Stimulated activated CD8-positive, alpha-beta memory T cell treated with anti-CD3 and anti-CD28 coated beads, Interleukin-4, amount 100 ng/mL, for 4 hours (primary cell): ENCODE results near the gene NPLOC4.
"Not testable (repeated sequence)": the region's sequence is repeated elsewhere in the genome, so short reads cannot be mapped to it uniquely, and the experiment has no call there.

ENCODE experiments used
- DNase-seq, 2 donors: peaks; one replicate each; pipeline ENCODE4 v3.0.0-alpha.2; 2020; ENCODE audit warnings: low read depth in 2 of 2, low spot score in 1 of 2

The NPLOC4 gene

DNA sequence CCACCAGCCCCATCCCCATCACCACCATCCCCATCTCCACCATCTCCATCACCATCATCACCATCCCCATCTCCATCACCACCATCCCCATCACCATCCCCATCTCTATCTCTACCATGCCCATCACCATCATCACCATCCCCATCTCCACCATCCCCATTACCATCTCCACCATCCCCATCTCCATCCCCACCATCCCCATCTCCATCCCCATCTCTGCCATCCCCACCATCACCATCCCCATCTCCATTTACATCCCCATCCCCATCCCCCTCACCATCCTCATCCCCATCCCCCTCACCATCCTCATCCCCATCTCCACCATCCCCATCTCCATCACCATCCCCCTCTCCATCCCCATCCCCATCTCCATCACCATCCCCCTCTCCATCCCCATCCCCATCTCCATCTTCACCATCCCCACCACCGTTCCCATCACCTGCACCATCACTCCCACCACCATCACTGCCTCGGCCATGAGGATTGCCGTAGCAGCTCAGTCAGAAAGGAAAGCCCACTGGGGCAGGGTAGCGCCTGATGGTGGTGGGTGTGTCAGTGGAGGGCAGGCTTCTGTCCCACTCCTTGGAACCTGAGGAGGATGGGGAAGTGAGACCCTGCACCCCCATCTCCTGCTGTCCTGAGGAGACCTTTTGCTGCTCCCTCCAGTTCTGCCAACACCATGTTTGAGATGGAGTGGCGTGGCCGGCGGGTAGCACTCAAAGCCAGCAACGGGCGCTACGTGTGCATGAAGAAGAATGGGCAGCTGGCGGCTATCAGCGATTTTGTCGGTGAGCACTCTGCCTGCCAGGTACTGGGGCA, 101.2 kb downstream of the NPLOC4 start:
- no peak for DNase-seq

GRCh38 chr17:81535007-81535328, 101.9 kb downstream of the NPLOC4 start:
- DNase-seq: no peak

- DNase-seq: no peak
Observed at GRCh38 chr17:81534157-81535006, 102.5 kb downstream of the NPLOC4 start.

- no peak for DNase-seq
Observed at GRCh38 chr17:81533339-81534141, 103.4 kb downstream of the NPLOC4 start.

- no peak for DNase-seq
Observed at GRCh38 chr17:81532490-81533287, 104.2 kb downstream of the NPLOC4 start.

DNA sequence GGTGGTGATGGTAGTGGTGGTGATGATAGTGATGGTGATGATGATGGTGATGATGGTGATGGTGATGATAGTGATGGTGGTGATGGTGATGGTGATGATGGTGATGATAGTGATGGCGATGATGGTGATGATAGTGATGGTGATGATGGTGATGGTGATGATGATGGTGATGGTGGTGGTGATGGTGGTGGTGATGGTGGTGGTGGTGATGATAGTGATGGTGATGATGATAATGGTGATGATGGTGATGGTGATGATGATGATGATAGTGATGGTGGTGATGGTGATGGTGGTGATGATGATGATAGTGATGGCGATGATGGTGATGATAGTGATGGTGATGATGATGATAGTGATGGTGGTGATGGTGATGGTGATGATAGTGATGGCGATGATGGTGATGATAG, 104.9 kb downstream of the NPLOC4 start:
- not testable (repeated sequence) for DNase-seq

DNA sequence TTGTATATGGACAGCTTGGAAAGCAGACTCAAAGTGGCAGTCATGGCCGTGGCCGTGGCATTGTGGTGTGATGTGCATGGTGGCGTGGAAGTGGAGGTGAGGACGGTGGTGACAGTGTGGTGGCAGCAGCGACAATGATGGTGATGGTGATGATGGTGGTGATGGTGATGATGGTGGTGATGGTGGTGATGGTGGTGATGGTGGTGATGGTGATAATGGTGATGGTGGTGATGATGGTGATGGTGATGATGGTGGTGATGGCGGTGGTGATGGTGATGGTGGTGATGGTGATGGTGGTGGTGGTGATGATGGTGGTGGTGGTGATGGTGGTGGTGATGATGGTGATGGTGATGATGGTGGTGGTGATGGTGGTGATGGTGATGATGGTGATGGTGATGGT, 105.9 kb downstream of the NPLOC4 start:
- DNase-seq: not testable (repeated sequence)

- no peak for DNase-seq
Observed at GRCh38 chr17:81529437-81529803, 107.5 kb downstream of the NPLOC4 start.

DNA sequence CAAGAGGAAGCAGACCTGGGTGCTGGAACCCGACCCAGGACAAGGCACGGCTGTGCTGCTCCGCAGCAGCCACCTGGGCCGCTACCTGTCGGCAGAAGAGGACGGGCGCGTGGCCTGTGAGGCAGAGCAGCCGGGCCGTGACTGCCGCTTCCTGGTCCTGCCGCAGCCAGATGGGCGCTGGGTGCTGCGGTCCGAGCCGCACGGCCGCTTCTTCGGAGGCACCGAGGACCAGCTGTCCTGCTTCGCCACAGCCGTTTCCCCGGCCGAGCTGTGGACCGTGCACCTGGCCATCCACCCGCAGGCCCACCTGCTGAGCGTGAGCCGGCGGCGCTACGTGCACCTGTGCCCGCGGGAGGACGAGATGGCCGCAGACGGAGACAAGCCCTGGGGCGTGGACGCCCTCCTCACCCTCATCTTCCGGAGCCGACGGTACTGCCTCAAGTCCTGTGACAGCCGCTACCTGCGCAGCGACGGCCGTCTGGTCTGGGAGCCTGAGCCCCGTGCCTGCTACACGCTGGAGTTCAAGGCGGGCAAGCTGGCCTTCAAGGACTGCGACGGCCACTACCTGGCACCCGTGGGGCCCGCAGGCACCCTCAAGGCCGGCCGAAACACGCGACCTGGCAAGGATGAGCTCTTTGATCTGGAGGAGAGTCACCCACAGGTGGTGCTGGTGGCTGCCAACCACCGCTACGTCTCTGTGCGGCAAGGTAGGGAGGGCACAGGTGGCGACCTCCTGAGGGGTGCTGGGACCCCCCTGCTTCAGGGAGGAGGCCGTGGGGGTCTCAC, 108.1 kb downstream of the NPLOC4 start:
- no peak for DNase-seq

DNA sequence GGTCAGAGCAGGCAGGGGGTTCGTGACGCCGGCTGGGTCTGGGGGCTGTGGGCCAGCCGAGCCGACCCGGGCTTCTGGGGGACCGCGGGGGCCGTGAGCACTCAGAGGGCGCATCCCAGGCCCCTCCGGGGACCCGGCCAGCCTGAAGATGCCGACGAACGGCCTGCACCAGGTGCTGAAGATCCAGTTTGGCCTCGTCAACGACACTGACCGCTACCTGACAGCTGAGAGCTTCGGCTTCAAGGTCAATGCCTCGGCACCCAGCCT, 108.6 kb downstream of the NPLOC4 start:
- DNase-seq: no peak

GRCh38 chr17:81527591-81528383, 109.1 kb downstream of the NPLOC4 start, which contains the start of gene FSCN2:
Gene FSCN2, plus strand, starts transcription at chr17:81528377. Its CDS starts 155 bp downstream, at chr17:81528532.
- no peak for DNase-seq

GRCh38 chr17:81526662-81527571, 110.0 kb downstream of the NPLOC4 start:
- DNase-seq: no peak

GRCh38 chr17:81524865-81525159, 112.1 kb downstream of the NPLOC4 start:
- DNase-seq: no peak

GRCh38 chr17:81524039-81524864, 112.7 kb downstream of the NPLOC4 start:
- DNase-seq: no peak

DNA sequence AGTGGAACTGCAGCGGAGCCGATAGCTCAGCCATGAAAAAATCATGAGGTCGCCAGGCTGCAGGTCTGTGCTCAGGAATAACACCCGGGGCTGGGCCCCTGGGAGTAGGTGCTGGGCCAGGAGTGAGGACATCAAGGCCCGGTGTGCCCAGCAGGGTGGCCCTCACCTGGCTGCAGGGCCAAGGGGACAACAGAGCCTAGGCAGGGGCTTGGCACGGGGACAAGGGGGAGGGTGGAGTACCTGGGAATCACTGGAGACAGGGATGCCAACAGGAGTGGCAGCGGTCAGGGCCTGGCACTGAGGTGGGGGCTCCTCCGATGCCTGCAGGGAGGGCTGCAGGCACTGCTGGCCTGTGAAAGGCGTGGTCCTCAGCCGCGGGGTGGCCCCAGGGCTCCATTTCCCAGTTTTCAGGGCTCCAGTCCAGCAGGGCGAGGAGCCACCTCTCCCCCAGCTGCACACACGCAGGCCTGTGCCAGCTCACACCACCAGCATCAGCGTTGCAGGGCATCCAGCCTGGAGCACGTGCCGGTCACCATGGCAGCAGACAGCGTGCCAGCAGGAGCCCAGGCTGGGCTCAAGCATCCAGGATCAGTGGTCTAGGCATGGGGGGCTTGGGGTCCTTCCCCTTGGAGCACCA, 113.4 kb downstream of the NPLOC4 start:
- no peak for DNase-seq

DNA sequence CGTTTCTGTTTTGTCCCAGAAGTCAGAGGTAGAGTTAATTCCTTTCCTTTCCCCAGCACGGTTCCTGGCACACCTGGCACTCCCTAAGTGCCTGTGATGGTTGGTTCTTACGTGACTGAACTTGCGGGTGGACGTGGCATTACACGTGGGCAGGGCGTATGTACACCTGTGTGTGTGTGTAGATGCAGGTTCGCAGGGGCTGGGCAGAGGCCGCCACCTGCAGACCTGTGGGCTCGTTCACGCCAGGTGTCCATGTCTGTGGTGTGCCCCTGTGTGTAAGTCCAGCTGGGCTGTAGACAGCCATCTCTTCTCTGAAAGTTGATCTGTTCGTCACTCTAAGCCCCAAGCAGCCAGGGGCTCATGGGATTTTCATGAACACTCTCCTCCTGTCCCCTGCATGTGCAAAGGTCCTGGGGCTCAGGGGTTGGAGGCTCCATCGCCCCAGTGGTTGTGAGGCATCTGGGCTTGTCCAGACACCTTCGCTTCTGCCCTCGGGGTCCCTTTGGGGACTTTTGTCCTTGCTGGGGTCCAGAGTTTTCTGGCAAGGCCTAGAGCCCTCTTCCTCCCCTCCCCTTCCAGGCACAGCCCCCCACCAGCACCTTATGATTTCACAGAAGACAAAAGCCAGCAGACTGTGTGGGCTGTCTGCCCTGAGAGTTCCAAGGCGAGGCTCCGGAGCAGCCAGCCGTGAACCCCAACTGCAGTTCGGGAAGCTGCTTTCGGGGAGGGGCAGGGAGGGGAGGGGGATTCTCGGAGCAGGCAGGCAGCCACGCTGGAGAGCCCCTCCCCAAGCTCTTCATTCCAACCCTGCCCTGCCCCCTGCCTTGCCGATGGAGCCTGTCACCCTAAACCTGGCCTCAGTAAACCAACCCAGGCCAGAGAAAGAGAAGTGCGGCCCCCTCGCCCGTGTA, 114.2 kb downstream of the NPLOC4 start:
- no peak for DNase-seq
